Activated T-cell treated with anti-CD3 and anti-CD28 coated beads for 4 hours (primary cell): ENCODE measurements around the gene DCLK3.

ENCODE experiments used
- DNase-seq: peaks from one replicate; pipeline ENCODE4 v3.0.0-alpha.2; 2020

DCLK3 gene

DNA sequence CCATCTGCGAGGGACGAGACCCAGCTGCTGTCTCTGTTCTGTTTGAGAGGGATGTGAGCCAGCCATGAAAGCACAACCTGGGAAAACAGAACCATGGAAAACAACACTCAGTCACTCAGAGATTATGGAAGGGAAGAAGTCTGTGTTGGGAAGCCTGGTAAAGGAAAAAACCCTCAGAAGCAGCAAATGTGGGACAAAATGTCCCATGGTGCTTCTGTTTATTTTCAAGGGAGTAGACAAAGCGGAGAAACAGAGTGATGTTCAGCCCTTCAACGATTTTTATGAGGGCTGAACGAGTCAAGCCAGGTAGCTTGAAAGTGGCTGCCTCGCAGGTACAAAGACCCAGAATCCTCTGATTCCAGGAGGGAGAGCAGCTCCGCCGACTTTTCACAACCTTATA lies 59.3 kb downstream of the DCLK3 start:
- DNase-seq: no peak

DNA sequence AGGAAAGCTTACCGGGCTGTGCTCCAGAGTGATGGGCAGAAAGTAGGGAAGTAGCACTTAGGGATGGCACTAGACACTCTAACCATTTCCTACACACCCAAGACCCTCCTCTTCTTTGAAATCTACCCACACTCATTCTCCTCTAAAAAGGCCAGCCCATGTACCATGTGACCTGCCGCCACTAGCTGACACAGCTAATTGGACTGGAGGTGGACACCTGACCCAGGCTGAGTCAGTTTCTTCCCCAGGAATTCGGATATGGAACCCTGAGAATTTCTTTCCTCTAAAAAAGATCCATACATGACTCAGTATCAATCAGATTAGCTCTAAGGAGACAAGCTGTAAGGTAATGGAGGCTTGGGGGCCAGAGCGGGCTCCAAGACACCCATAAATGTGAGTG lies 60.1 kb downstream of the DCLK3 start:
- DNase-seq: no peak

- no peak for DNase-seq
Observed at GRCh38 chr3:36701249-36701572, 63.1 kb downstream of the DCLK3 start.

DNA sequence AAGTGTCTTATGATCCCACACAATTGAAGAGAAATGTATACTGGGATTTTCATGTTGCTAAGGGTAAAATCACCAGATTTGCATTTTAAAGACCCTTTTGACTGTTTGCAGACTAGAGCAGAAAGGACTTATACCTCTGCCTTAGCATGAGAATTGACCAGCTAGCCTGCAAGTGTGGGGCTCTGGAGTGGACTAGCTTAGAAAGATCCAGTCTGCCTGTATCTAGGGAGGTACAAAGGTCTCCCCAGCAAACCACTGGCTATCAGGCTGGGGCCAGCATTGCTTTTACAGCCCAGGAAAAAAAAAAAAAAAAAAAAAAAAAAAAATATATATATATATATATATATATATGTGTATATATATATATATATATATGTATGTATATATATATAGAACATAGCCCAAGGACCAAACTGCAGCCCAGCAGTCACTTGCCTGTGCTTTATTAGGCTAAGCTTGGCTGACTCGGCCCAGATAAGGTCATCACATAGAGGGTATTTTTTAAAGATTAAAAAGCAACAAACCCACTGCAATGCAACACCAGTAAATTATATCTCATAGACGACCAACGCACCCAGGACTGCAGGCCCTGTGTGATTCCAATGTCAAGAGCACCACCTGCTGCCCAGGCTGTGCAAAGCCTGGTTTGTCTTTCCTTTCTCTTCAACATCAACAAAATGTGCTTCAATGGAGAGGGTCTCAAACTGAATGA lies 63.7 kb downstream of the DCLK3 start:
- no peak for DNase-seq

DNA sequence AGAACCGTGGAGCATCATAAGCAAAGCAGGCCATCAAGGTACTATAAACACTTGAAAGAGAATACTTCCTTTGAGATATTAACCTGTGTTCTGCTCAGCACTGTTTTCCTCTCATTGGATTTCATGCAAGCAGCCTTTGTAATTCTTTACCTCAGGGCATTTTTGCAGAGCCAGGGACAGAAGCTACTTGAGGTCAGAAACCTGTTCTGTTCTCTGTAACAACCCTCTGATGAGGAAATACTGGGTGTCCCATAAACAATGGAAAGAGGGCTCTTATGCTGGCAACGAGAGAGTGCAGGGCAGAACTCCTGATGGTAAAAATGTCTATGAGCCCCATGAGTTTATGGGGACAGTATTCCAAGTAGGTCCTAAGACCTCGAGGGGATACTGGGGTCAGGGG lies 66.0 kb downstream of the DCLK3 start:
- no peak for DNase-seq

DNA sequence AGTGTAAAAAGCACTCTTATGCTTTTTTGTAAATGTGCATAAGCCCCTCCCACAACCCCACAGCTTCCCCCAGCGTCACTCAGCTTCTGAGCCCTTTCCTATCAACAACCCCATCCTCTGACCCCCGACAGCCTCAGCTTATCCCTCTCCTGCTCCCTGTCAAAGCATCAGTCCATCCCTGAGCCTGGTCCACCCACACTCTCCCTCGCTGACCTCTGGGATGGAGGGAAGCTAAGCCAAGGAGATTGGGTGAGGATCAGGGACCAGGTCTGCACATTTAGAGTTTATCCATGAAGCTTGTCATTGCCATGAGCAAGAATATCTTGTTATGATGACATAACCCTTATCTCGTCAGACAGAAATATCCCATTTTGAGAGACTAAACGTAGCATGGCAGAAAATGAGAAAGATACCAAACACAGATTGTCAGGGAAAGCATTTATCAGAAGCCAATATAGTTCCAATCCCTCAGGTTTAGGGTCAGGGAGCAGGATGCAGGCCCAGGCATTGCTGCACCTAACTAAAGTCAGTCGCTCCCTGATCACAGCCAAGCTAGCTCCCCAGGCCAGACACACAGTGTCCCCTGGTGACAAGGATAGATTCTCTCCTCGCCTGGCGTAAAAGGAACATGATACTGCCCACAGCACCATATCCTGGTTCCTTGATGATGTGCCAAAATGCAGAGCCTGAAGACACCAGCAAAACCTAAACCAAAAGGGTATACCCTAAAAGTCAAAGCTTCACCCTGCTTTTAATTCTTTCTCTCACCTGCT lies 66.9 kb downstream of the DCLK3 start:
- DNase-seq: no peak

DNA sequence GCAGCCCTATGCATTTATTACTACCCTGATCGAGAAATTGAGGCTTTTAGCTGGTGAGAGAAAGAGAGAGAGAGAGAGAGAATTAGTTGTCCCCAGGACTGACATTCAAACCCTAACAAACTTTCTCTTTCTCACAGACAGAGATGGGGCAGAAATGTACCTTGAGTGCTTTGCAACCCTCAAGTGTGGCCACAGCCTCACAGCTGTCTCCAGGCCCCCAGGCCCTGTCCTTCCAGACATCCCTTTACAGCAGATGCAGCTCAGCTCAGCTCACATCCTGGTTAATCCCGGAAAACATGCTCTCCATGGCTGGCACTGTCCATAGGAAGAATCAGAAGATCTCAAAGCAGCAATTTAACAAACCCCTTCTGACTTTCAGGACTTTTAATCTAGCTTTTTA lies 67.6 kb downstream of the DCLK3 start:
- no peak for DNase-seq

GRCh38 chr3:36695769-36696137 lies 68.6 kb downstream of the DCLK3 start:
- DNase-seq: no peak

DNA sequence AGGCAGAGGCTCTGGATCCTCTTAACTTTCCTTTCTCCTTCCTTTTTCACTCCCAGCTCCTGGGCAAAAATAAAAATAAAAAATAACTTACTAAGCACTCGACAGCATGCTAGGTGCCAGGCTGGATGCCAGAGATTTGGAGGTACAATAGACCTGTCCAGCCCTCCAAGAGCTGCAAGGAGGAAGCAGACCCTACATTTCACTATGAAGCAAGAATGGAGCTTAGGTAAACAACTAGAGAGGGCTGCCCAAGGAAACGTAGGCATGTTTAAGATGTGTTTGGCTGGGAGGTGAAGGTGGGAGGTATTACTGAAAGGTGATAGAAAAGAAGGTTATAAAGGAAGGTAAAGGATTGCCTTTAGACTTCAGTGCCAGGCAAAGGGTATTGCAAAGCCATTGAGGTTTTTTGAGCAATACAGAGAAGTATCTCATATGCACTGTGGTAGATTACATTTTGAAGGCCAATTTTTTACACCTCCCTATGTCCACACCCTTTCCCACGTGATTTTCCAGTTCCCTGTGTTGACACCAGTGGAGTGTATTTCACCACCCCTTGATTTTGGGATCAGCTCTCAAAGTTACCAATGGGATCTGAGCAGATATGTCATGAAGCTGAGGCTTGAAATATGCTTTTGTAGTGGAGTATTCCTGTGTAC lies 69.1 kb downstream of the DCLK3 start:
- no peak for DNase-seq

DNA sequence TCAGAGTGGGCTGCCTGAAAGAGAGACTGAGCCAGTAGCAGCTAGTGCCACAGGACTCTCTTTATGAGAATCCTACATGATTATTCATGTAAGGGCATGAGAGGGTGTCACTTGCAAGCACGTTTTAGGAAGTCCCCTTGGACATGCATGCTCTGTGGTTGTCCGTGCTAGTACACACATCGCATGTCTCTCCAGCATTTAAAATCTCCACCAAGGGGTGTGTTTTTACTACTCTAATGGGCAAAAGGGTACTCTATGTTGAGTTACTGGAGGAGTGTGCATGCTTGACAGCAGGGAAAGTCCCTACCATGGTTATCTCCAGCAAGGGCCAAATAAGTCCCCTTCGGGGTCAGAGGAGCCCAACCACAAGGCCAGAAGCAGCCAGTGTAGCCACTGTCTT lies 70.7 kb downstream of the DCLK3 start:
- DNase-seq: no peak

DNA sequence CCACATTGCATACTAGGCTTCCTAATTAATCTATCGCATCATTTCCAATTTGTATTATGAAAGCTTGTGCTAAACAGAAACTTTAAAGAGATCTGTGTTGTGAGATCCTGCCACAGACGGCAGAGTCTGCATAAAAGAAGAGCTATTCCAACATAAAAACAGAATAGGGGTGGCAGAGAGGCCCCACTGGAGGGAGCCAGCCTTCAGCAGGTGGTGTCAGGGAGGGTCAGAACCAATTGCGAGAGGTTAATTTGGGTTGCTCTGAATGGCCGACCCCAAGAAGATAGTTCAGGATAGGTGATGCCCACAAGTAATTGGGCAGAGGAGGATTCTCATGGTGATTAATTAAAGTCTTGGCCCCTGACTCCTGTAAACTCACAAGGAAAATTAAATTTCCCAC lies 74.8 kb downstream of the DCLK3 start:
- no peak for DNase-seq

DNA sequence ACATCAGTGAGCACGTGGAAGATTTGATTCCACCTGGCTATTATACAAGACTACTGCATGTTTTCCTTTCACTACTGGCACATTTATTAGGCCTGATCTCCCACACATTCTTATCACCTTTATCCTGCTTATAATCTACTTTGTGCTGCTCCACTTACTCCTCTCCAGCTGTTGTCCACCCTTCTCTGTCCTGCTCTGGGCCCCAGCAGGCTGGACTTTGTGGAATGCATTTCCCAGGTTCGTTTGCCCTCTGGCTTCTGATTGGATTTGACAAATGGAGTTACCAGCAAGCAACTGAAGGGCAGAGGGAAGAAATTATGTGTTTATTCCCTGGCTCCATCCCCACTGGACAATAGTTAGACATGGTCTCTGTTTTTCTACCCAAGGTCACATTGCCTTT lies 75.5 kb downstream of the DCLK3 start:
- no peak for DNase-seq

DNA sequence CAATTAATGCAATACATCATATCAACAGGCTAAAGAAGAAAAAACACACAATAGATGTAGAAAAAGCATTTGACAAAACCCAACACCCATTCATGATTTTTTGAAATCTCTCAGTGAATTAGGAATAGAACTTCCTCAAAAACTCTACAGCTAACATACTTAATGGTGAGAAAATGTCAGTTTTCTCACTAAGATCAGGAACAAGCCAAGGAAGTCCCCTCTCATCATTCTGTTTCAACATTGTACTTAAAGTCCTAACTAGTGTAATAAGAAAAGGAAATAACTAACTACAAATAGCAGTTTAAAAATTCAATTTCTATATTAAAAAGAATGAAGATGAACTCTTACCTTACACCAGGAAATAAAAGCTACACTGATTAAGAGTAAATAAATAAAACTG lies 77.8 kb downstream of the DCLK3 start:
- no peak for DNase-seq

- DNase-seq: no peak
Observed at GRCh38 chr3:36681867-36682266, 82.5 kb downstream of the DCLK3 start.

DNA sequence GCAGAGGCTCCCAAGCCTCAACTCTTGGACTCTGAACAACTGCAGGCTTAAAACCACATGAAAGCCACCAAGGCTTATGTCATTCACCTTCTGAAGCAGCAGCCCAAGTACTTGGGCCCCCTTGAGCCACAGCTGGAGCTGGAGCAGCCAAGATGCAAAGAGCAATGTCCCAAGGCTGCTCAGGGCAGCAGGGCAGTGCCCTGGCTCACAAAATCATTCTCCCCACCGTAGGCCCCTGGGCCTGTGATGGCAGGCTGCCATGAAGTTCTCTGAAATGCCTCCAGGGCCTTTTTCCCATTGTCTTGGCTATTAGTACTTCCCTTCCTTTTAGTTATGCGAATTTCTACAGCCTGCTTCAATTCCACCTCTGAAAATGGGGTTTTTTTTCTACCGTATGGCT lies 83.4 kb downstream of the DCLK3 start:
- no peak for DNase-seq

- DNase-seq: no peak
Observed at GRCh38 chr3:36679384-36680200, 84.8 kb downstream of the DCLK3 start.

GRCh38 chr3:36678216-36679013 lies 85.9 kb downstream of the DCLK3 start:
- DNase-seq: no peak

DNA sequence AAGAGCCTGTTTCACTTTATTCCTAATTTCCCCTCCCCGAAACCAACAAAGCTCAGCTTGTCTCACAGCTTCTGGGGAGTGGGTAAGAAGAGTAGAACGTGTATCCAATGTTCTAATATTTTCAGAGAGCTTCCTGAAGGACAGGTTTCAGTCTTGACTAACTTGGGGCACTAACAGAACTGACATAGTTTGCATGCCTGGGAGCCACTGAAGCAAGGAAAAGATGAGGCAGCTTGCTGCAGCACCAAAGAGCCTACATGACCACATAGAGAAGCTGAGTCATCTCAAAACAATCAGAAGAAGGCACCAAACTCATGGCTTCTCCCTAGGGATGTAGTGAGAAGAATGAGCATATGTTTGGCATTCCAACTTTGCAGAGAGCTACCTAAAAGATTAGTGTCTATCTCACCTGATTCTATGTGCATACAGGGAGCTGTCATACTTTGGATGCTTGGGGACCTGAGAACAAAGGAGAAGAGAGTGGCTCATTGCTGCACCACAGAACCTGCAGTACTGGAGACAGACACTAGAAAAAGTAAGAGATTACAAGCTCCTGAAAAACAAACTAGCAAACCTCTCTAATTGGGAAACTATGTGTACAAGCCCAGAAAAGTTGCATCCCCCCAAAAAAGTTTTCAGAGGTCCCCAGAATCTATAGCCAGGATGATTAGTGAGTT lies 86.9 kb downstream of the DCLK3 start:
- no peak for DNase-seq

DNA sequence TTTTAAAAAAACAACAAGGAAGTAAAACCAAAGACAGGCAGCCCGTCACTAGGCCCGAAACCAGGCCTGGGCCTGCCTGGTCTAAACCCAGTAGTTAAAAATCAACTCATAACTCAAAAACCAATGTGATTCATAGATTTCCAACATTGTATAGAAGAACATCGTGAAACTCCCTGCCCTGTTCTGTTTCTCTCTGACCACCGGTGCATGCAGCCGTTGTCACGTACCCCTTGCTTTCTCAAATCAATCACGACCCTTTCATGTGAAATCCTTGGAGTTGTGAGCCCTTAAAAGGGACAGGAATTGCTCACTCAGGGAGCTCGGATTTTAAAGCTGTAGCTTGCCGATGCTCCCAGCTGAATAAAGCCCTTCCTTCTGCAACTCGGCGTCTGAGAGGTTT lies 89.5 kb downstream of the DCLK3 start:
- no peak for DNase-seq

- DNase-seq: no peak
Observed at GRCh38 chr3:36669764-36670163, 94.6 kb downstream of the DCLK3 start.

GRCh38 chr3:36666166-36666565 lies 98.2 kb downstream of the DCLK3 start:
- DNase-seq: no peak

- DNase-seq: no peak
Observed at GRCh38 chr3:36663666-36664291, 100.6 kb downstream of the DCLK3 start.
